Keratinocyte (primary cell): Measurements from ENCODE around the gene MEF2A.

ENCODE experiments used
- CTCF ChIP-seq, 3 experiments: IDR thresholded peaks in 1 of 3; conservative IDR thresholded peaks in 1 of 3; optimal IDR thresholded peaks in 1 of 3; 2 replicates in 2 of 3; 3 replicates in 1 of 3; pipeline versions ENCODE3 to v1.5.1; 2011; ENCODE audit warnings: low read length in 3 of 3, mild to moderate bottlenecking in 3 of 3, moderate library complexity in 2 of 3, control low read depth in 1 of 3, inconsistent platforms in 1 of 3; ENCODE audit not compliant: insufficient read depth in 2 of 3; ENCODE audit errors: extremely low read depth in 1 of 3
- EZH2 ChIP-seq: IDR thresholded peaks from one replicate; pipeline ENCODE4 v1.6.1; 2012; ENCODE audit warnings: inconsistent platforms, mild to moderate bottlenecking, low read length, moderate library complexity

GRCh38 chr15:99763827-99764226, 198.0 kb downstream of the MEF2A start:
- TF ChIP-seq CTCF (optimal IDR thresholded peaks at IDR 0.05 in 1 of 3, IDR thresholded peaks at IDR 0.05 in 1 of 3, conservative IDR thresholded peaks at IDR 0.05 in 1 of 3; ENCODE audit: extremely low read depth in 1 of 3, insufficient read depth in 2 of 3, low read length in 3 of 3) (no peak), EZH2 (no peak)
